Neural cell (in vitro differentiated cells): ENCODE data around the gene UROC1. TPM values are rescaled to one million over a fixed set of nuclear protein-coding genes. Genes with fewer than 3 reads are reported as not detected.

Source experiments
- H2AFZ ChIP-seq: fragments of 200-600, 300-800 bp; sonication (generic), shearing (Covaris generic); 2 replicates; pipeline ENCODE4 v1.6.0; 2014; ENCODE audit warnings: low read depth, mild to moderate bottlenecking, antibody characterized with exemption, low read length, moderate library complexity
- H3F3A ChIP-seq: fragments of 200-600 bp; shearing (Covaris generic); 2 replicates; pipeline ENCODE4 v1.6.1; 2016; ENCODE audit warnings: mild to moderate bottlenecking, moderate library complexity, mixed read lengths, antibody characterized with exemption, low read length; ENCODE audit not compliant: insufficient read depth, poor library complexity, severe bottlenecking
- H3K27ac ChIP-seq: fragments of 200-600, 300-800 bp; sonication (generic), shearing (Covaris generic); 2 replicates; pipeline ENCODE4 v1.5.1; 2014; ENCODE audit warnings: mild to moderate bottlenecking, low read length, moderate library complexity
- H3K27me3 ChIP-seq: fragments of 300-800, 200-600 bp; sonication (generic), shearing (Covaris generic); 2 replicates; pipeline ENCODE4 v1.6.0; 2014; ENCODE audit warnings: mild to moderate bottlenecking, low read depth, low read length, moderate library complexity; ENCODE audit not compliant: insufficient read depth
- H3K36me3 ChIP-seq: fragments of 300-800, 200-600 bp; sonication (generic), shearing (Covaris generic); 2 replicates; pipeline ENCODE4 v1.5.1; 2014; ENCODE audit warnings: mild to moderate bottlenecking, antibody characterized with exemption, low read length, moderate library complexity; ENCODE audit not compliant: insufficient read depth
- H3K4me2 ChIP-seq: fragments of 300-800, 200-600 bp; sonication (generic), shearing (Covaris generic); 2 replicates; pipeline ENCODE4 v1.6.0; 2014; ENCODE audit warnings: mild to moderate bottlenecking, low read length
- H3K4me3 ChIP-seq: fragments of 300-800, 200-600 bp; sonication (generic), shearing (Covaris generic); 2 replicates; pipeline ENCODE4 v1.5.1; 2014; ENCODE audit warnings: mild to moderate bottlenecking, low read length, moderate library complexity
- H3K79me2 ChIP-seq: fragments of 200-600 bp; shearing (Covaris generic); replicated peaks from 2 replicates; pipeline ENCODE4 v1.6.0; 2014; ENCODE audit warnings: mild to moderate bottlenecking, low read length, moderate library complexity; ENCODE audit not compliant: insufficient read depth
- H3K9ac ChIP-seq: fragments of 300-800, 200-600 bp; sonication (generic), shearing (Covaris generic); 2 replicates; pipeline ENCODE4 v1.6.1; 2016; ENCODE audit warnings: mild to moderate bottlenecking, low read length, mixed read lengths
- H3K9me2 ChIP-seq: fragments of 200-600 bp; shearing (Covaris generic); 2 replicates; pipeline ENCODE4 v1.6.1; 2016; ENCODE audit warnings: mild to moderate bottlenecking, low read length, mixed read lengths; ENCODE audit not compliant: insufficient read depth
- H3K9me3 ChIP-seq: fragments of 200-600, 300-800 bp; sonication (generic), shearing (Covaris generic); 2 replicates; pipeline ENCODE4 v1.6.1; 2016; ENCODE audit warnings: mild to moderate bottlenecking, mixed run types, low read length, moderate library complexity, mixed read lengths
- H4K20me1 ChIP-seq: fragments of 200-600 bp; shearing (Covaris generic); 2 replicates; pipeline ENCODE4 v1.6.1; 2016; ENCODE audit warnings: mild to moderate bottlenecking, mixed run types; ENCODE audit not compliant: insufficient read depth
- EP300 ChIP-seq: fragments of 450-650 bp; conservative IDR thresholded peaks from 2 replicates; pipeline ENCODE4 v1.6.1; 2014; ENCODE audit warnings: antibody characterized with exemption, mild to moderate bottlenecking, moderate library complexity; ENCODE audit not compliant: poor library complexity, severe bottlenecking
- EZH2 ChIP-seq: fragments of 200-600, 300-800 bp; shearing (Covaris generic), sonication (generic); IDR thresholded peaks from 2 replicates; pipeline ENCODE4 v1.6.1; 2014; ENCODE audit warnings: antibody characterized with exemption, low read length, borderline replicate concordance, mild to moderate bottlenecking; ENCODE audit not compliant: insufficient read depth, poor library complexity, severe bottlenecking
- MXI1 ChIP-seq: fragments of 450-650 bp; conservative IDR thresholded peaks from 2 replicates; pipeline ENCODE4 v1.6.1; 2014; ENCODE audit warnings: antibody characterized with exemption, mild to moderate bottlenecking; ENCODE audit not compliant: poor library complexity, severe bottlenecking
- POLR2AphosphoS5 ChIP-seq: IDR thresholded peaks from 2 replicates; pipeline ENCODE4 v1.6.1; 2012
- RAD21 ChIP-seq: fragments of 450-650 bp; conservative IDR thresholded peaks from 2 replicates; pipeline ENCODE4 v1.6.1; 2014; ENCODE audit warnings: antibody characterized with exemption, mild to moderate bottlenecking, moderate library complexity
- REST ChIP-seq: IDR thresholded peaks from 2 replicates; pipeline ENCODE4 v1.6.1; 2012; ENCODE audit warnings: borderline replicate concordance
- SMC3 ChIP-seq: fragments of 450-650 bp; conservative IDR thresholded peaks from 2 replicates; pipeline ENCODE4 v1.6.1; 2014; ENCODE audit warnings: antibody characterized with exemption, mild to moderate bottlenecking, moderate library complexity; ENCODE audit not compliant: poor library complexity
- TAF1 ChIP-seq: IDR thresholded peaks from 2 replicates; pipeline ENCODE4 v1.6.1; 2012; ENCODE audit warnings: low read depth
- polyA plus RNA-seq: library from polyadenylated mRNA; depleted of rRNA; stranded (reverse); fragments of >200 nt; gene quantifications from 2 replicates; pipeline ENCODE4 v1.2.3, GENCODE V29; 2014
- TF ChIP-seq, protein P1 (sequence below): fragments of 450-650 bp; IDR thresholded peaks from 2 replicates; pipeline ENCODE4 v1.5.1; 2014; ENCODE audit warnings: antibody characterized with exemption, mild to moderate bottlenecking, moderate library complexity; ENCODE audit not compliant: poor library complexity, severe bottlenecking

UROC1 gene
- polyA plus RNA-seq, 1 donor from 2014 or later, result not detected

- no peak overlapping the region for H3K27ac ChIP-seq
- no peak overlapping the region for H3K4me3 ChIP-seq
- H3K36me3 ChIP-seq, result no peaks in the 10 kb centered on the region
- H3K9me3 ChIP-seq, result no peaks in the 10 kb centered on the region
- no peak overlapping the region for H2AFZ ChIP-seq
- peaks cover 26% of the 10 kb centered on the region for H3K27me3 ChIP-seq
- no peaks in the 10 kb centered on the region for H3F3A ChIP-seq
- no peaks in the 10 kb centered on the region for H4K20me1 ChIP-seq
- H3K4me2 ChIP-seq, result no peak overlapping the region
- no peaks in the 10 kb centered on the region for H3K9me2 ChIP-seq
- H3K9ac ChIP-seq, result no peak overlapping the region
- TF ChIP-seq RAD21, result no peak
- TF ChIP-seq TAF1, result no peak
- no peak for TF ChIP-seq EZH2
- no peak for TF ChIP-seq SMC3
- TF ChIP-seq MXI1, result no peak
- no peak for TF ChIP-seq REST
- TF ChIP-seq POLR2AphosphoS5, result no peak
- TF ChIP-seq, protein P1, sequence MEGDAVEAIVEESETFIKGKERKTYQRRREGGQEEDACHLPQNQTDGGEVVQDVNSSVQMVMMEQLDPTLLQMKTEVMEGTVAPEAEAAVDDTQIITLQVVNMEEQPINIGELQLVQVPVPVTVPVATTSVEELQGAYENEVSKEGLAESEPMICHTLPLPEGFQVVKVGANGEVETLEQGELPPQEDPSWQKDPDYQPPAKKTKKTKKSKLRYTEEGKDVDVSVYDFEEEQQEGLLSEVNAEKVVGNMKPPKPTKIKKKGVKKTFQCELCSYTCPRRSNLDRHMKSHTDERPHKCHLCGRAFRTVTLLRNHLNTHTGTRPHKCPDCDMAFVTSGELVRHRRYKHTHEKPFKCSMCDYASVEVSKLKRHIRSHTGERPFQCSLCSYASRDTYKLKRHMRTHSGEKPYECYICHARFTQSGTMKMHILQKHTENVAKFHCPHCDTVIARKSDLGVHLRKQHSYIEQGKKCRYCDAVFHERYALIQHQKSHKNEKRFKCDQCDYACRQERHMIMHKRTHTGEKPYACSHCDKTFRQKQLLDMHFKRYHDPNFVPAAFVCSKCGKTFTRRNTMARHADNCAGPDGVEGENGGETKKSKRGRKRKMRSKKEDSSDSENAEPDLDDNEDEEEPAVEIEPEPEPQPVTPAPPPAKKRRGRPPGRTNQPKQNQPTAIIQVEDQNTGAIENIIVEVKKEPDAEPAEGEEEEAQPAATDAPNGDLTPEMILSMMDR, result no peak
- TF ChIP-seq EP300, result no peak
- no peaks in the 10 kb centered on the region for H3K79me2 ChIP-seq
Observed at GRCh38 chr3:126525853-126526667, 8.5 kb upstream of the UROC1 start.

GRCh38 chr3:126525091-126525852, 7.7 kb upstream of the UROC1 start:
- Histone ChIP-seq H3K36me3 (no peaks in the 10 kb centered on the region), H3K9me3 (no peaks in the 10 kb centered on the region), H3K4me2 (no peak overlapping the region), H3K9me2 (no peaks in the 10 kb centered on the region), H3K27ac (no peak overlapping the region), H3F3A (no peaks in the 10 kb centered on the region), H3K27me3 (peaks cover 26% of the 10 kb centered on the region), H2AFZ (no peak overlapping the region), H3K4me3 (no peak overlapping the region), H4K20me1 (no peaks in the 10 kb centered on the region), H3K9ac (no peak overlapping the region), H3K79me2 (no peaks in the 10 kb centered on the region)
- TF ChIP-seq RAD21, result no peak
